ENCODE results near the gene GRHL1.
A peak's percentile ranks its signal among the peaks of the same experiment; 100 is the strongest.

The GRHL1 gene

DNA sequence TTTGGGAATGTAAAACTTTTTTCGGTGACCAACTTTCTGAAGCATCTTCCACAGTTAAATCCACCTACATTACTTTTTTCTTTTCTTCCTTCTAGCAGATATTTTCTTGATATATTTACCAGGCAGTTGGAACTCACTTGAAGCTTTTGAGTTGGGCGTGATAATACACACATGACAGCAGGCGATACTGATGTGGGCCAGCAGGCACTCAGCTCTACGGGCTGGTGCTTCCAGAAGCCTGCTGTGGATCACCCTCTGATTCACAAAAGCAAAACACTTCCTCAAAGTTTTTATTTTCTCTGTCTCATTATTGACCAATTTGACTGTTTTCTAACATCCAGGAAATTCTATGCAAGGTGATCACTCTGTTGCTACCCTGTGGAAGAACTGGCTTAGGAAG, 22.9 kb downstream of the GRHL1 start:
- no peak for DNase-seq

DNA sequence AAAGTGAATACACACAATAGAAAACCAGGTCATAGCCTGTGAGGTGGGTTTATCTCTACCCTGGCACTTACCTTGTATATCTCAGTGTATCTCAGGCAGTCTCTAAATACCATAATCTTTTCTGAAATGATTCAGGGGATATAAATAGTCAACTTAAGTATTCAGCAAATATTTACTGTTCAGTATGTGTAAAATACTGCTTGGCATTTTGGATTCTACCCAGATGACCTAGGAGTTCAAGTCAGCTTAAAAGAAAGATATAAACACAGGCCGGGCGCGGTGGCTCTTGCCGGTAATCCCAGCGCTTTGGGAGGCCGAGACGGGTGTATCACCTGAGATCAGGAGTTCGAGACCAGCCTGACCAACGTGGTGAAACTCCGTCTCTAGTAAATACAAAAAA, 23.8 kb downstream of the GRHL1 start:
- DNase-seq, result no peak

DNA sequence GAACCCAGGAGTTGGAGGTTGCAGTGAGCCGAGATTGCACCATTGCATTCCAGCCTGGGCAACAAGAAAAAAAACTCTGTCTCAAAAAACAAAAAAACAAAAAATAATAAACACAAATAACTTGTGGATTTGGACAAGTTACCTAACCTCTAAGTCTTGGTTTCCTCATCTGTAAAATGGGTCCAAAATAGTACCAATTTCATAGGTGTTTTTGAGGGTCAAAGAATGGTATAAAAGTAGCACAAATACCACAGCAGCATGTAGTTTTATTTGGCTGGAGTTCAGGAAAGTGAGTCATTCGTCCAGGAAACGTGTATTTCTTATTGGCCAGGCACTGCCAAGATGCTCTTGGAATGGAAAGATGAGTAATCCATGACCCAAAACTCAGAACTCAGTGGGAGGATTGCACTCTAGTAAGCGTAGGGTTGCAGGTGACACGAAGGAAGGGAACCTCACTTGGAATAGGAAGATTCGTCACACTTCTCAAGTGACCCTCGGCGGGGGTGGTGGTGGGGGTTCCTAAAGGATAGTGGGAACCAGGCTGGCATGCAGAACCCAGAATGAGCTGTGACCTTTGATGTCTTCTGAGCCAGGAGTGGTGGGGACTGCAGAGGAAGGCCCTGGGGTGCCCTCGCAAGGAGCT, 24.4 kb downstream of the GRHL1 start:
- DNase-seq, result no peak

DNA sequence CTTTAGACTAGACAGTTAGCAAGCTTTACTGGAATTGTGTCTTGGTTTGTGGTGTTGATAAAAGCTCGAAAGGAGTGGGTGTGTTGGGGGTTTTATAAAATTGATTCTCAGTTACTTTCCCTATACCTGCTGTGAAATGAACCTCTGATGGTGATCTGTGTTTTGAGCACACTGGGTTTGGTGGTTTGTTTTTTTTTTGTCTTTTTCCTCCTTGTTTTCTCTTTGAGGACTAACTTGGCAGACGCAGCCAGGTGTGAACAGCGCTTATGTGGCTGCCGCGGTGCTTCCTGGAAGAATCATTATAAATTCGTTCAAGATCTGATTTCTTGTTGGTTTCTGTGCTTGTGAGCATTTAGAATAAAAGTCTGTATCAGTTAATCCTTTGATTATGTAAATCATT, 28.5 kb downstream of the GRHL1 start:
- no peak for DNase-seq

DNA sequence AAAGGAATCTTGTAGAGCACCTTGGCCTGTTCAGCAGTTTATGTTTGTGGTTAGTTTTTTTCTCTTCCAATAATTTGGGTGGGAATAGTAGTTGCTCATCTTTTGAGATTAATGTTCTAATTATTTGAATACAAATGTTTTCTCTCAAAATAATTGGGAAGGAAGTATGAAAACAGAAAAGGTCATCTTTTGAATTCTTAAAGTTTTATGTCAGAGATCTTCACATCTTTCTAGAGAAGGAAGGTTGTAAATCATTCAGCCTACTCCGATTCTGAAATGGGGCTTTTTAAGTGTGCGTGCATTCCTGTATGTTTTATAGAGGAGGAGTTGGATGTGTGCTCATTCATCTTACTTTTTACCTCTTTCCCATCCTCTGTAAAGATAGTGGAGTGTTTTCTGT, 29.0 kb downstream of the GRHL1 start:
- no peak for DNase-seq

DNA sequence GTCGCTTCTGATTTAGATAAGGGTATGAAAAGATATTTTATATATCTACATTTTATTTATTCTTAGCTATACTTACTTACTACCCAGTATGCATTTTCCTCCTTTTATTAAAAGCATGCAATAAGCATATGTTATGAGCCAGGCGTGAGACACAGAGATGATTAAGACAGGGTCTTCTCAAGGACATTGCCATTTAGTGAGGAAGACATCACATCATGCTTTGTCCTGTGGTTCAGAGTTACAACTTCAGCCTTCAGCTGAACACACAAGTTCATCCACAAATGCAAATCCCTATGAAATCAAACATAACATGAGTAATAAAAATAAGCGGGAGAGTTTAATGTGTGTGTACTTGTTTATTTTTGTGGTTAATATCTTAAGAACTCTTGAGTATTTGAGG, 30.2 kb downstream of the GRHL1 start:
- no peak for DNase-seq

DNA sequence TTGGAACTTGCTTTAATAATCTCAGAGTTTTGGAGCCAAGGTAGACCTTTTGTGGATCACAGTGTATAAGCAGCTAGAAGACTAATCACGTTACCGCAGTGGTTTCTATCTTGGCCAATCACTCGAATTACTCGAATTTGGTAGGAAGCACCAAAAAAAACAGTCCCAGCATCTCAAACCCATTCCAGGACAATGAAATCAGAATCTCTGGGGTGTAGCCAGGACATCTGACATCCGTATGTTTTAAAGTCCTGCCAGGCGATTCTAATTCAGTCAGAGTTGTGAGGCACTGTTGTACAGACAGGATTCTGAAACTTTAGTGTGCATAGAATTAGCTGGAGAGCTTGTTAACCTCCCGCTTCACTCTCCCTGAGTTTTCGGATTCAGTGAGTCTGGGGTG, 30.8 kb downstream of the GRHL1 start:
- no peak for DNase-seq

DNA sequence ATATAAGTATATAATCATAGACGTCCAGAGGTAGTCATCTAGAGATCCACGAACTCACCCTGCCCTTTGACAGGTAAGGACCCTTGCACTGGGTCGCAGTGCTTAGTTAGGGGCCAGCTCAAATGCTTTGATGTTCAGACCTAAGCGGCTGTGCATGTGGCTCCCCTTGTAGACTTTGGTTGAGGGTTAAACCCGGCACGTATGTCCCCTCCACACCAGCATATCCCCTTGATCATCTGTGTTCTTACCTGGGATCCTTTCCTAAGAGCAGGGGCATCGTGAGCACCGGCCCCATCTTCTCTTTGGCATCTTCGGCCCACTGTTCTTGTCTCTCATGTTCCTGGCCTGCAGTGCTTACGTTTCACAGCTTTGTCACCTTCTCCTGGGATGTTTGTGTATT, 31.4 kb downstream of the GRHL1 start:
- DNase-seq, result no peak

DNA sequence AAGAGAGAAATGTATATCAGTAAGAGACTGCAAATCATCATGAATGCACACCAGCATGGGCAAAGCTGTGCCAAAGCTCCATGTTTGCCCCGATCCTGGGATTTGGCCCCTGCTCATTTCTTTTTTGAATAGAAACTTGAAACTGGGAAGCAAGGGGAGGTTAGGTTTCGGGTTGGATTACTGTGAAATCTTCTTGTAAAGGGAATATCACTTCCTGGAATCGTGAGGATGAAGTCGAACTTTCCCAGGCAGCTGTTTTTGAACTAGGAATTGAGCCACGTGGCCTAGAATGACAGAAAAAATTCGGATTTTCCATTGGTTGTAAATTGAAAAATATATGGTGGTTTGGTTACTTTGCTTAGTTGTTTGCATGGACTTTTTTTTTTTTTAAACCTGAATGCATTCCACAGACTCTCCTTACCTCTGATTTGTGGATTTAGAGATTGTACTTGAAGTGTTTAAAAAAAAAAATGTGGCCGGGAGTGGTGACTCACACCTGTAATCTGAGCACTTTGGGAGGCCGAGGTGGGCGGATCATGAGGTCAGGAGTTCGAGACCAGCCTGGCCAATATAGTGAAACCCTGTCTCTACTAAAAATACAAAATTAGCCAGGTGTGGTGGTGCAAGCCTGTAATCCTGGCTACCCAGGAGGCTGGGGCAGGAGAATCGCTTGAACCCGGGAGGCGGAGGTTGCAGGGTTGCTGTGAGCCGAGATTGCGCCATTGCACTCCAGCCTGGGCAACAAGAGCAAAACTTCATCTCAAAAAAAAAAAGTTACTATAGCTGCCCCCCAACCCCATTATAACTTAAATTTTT, 32.1 kb downstream of the GRHL1 start:
- DNase-seq, result no peak

DNA sequence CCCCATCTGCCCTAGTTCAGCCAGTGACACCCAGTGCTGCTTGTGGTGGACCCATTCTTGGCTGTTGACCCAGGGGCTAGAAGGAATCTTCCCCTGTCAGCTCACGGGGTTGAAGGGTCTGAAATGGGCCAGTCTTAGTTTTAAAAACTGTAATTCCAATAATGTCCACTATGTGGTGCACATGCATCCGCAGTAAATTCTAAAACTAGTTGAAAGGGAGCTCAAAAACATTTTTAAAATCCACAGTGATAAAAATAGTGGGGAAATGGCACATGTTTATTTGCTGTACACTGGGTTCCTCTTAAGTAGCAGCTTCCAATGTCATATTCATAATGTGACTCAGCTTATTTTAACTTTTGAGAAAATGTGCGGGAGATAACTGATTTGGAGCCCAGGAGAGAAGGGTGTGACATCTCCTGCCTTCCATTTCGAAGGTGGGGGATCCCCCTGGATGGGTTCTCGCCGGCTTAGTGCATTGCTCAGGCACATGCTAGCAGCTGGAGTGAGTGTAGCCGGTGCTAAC, 32.8 kb downstream of the GRHL1 start:
- no peak for DNase-seq

DNA sequence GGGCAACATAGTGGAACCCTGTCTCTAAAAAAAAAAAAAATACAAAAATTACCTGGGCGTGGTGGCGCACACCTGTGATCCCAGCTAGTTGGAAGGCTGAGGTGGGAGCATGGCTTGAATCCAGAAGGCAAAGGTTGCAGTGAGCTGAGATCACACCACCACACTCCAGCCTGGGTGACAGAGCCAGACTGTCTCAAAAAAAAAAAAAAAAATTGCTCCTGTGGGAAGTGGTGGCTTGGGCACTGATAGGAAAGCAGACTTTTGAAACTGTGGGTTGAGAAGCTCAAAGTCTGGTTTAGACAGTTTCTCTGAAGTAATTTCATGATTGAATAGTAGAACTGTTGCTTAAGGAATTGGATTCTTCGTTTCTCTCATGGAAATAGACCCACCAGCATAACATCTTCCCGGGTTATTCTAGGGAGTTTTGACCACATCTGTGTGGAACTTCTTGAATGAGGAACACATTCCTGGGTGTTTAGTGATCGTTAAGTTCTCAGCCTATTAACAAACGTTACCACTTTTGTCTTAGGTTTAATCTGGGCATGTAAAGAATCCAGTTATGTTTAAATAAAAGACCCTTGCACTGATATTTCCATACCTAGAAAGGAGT, 33.5 kb downstream of the GRHL1 start:
- DNase-seq, result no peak

DNA sequence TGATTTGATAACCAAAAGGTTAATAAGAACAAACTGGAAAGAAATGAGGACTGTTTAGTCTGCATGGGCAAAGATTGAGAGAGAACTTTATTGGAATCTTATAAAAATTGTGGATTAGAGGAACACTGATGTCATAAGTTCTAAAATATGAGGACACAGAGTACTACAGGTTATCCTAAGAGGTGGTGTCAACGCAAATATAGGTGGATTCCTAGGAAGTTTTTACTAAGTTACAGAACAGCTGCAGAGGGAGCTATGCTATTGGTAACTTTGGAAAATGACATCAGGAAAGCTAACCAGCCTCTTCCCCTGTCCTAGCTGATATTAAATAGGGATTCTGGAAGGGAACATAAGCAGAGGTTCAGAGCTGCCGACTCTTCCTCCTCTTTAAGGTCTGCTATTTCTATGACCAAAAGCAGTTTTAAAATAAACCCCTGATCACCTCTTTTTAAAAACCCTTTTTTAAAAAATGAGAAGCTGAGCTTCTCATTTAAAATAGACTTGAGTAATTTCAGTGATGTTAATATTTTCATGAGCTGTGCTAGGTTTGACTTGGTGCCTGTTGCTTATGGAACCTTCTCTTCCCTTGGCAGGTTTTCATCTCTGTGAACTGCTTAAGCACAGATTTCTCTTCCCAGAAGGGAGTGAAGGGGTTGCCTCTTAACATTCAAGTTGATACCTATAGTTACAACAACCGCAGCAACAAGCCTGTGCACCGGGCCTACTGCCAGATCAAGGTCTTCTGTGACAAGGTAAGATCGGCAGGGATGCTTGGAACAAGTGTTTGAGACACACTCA, 34.2 kb downstream of the GRHL1 start:
- DNase-seq, result no peak

DNA sequence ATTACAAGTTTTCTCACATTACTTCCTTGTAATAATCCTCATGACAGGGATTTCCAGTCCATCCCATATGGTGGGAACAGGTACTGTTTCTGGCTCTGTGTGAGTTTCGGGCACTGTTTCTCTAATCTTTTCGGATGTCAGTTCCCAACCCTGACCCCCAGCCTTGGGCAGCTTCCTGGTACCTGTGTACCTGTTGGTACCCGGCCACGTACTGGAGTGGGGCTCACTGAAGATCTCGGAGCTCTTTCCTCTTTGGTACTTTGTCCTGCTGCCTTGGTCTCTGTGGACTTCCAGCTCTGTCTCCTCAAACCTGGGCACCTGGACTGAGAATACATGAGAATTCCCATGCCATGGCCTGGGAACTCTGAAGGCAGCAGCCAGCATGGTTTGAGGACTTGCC, 36.8 kb downstream of the GRHL1 start:
- DNase-seq, result no peak

DNA sequence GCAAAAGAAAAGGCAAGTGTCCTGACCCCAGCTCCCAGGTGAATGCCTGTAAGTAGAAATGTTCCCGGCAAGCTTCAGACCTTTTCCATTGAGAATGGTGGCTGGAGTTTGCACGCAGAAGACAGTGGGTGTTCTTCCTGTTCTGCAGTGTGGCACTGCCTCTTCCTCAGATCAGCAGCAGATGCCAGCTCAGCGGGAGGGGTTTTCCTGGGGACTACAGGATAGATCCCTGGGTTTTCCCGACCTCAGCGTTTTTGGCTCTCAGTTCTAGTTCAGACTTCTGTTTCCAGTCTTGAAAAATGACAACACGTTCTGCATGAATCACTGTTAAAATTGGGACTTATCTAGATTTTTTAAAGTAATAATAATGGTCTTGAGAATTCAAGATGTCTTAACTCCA, 39.2 kb downstream of the GRHL1 start:
- no peak for DNase-seq

DNA sequence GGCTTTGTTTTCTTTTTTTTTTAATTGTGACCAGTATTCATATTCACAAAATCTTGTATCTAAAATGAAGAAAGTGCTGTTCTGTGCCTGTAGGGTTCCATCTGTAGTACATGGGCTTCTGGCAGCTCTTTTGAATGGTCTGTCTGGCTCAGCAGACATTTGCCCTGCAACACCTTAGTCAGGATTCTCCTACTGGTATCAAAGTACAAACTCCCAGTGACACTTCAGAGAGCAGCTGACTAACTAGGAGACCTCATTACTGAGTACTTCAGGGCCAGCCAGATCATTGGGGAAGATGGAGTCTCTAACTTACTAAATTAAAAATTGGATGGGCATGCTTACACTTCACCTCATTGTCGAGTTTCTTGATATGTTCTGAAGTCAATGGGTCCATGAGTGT, 39.7 kb downstream of the GRHL1 start:
- DNase-seq, result no peak

DNA sequence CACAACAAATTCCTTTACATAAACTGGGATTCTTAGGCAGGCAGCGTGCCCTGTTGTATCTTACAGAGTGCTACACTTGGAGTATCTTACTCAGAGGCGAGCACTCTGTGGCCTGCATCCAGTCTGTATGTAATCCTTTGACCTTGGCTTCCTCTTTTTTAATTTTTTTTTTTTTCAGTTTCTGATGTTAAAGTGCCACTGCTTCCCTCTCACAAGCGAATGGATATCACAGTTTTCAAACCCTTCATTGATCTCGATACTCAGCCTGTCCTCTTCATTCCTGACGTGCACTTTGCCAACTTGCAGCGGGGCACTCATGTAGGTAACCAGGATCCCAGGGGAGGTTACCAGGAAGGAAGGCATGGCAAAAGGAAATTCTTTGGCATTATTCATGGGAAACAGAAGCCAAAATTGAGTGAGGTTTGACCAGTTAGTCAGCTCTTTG, 40.4 kb downstream of the GRHL1 start:
- DNase-seq, result no peak

DNA sequence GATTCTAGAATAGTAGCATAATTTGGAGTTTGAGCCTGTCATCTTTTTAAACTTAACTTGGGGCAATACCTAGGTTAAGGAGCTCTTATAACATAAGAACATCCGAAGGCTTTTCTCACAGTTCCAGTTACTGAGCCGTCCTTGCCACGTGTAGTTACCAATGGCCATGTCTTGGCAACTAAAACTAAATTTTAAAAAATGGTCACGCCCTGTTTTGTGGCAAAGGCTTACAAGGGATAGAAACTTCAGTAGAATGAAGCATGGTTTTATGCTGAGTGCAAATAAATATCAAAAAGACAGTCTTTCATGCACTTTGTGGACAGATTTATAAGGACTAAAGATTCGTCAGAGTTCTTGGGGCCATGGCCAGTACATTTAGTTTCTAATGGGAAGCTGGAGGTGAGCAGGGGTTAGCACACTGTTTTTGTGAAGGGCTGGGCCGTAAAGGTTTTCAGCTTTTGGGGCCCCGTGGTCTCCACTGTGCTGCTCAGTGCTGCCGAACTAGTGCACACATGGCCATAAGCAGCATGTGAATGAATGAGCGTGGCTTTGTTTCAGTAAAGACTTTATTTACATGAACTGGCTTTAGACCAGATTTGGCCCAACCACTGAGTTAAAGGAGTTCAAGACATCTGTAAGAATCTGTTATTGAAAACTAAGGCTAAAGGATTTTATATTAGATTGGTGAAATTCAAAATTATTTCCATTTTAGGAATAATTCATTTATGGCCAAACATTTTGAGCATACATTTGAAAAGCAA, 41.1 kb downstream of the GRHL1 start:
- no peak for DNase-seq

DNA sequence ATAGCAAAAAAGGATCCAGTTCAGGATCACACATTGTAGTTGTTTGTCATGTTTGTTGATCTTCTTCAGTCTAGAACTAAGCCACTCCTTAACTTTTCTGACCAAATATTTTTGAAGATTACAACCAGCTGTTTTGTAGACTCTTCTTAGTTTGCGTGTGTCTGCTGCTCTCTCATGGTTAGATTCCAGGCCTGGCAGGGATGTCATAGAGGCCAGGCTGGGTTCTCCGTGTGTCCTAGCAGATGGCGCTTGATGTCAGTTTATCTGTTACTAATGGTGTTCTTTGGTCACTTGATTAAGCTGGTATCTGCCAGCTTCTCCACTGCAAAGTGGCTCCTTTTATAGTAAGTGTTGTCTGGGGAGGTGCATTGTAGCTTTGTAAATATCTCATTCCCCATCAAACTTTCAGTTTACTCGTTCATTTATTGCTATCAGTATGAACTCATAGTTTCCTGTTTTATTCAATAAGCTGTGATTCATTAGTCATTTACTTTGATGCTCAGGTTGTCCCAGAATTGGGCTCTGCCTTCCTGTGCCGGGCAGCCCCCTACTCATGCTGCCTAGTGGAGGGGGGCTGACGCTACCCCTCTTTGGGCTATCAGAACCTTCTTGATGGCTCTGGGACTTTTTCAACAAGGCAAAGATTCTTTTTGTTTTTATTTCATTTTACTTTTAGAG, 42.1 kb downstream of the GRHL1 start:
- no peak for DNase-seq

DNA sequence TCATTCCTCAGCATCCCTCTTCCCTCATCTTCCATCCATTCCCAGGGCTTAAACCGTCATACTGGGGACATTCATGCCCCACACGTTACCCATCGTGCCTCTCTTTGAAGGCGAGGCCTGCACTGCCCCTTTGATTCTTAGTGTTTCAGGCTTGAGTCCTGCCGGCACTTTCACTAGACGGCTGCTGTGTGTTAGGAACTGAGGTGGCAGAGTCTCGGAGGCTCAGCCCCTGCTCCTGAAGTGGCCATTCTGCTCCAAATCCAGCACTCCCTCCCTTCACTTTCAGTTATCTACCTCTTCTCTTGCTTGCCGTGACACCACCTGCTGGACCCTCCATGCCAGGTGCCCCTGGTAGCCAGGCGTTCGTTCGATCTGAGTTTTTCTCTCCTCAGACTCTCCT, 43.0 kb downstream of the GRHL1 start:
- no peak for DNase-seq

DNA sequence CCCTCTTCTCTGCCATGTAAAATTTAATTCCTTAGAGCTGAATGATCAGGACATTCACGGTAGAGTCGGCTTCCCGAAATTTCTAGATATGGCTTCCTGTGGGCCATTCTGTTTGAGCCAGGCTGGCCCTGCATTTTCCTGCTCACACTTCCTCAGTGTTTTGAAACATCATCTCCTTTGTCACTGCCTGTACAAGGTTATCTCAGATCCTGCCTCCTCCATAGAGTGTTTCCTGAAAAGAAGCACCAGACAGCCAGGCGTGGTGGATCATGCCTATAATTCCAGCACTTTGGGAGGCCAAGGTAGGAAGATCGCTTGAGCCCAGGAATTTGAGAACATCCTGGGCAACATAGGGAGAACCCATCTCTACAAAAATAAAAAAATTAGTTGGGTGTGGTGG, 43.6 kb downstream of the GRHL1 start:
- peak; percentile 13 for DNase-seq

DNA sequence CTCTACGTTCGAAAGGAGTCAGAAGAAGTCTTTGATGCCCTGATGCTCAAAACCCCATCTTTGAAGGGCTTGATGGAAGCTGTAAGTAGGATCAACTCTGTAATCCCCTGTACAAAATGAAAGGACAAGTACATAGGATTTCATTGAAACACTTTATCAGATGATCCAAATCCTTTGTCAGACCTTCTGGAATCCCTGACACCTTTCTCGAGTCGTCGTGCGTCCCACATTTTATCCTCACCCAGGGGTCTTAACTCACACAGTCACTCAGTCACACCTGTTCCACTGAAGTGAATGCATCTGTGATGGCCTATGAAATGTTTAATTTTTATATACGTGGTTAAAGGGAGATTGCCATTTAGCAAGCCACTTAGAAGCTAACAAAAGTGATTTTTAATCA, 44.8 kb downstream of the GRHL1 start:
- peak; percentile 6 for DNase-seq

DNA sequence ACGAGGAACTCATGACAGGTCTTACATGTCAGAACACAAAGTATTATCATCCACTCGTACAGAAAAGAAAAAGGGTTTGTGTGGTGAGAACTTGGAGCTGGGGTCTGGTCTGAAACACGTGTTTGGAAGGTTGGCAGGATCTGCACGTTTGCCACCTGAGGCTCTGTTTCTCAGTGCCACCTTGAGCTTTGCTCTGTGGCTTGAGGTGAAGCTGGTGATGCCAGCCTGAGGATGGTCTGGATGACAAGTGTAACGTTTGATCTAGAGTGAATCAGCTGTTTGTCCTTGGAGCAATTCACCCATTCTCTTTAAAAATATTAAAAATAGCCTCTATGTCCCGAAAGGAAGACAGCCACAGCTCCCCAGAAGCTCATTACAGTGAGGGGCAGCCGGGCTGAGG, 46.4 kb downstream of the GRHL1 start:
- DNase-seq, result peak; percentile 6

Measured in activated CD8-positive, alpha-beta memory T cell treated with anti-CD3 and anti-CD28 coated beads, Interleukin-2, amount 50 U/mL, for 48 hours (primary cell).